HepG2 (cell line): ENCODE data around the gene MPG. TPM values are rescaled to one million over a fixed set of nuclear protein-coding genes. Genes with fewer than 3 reads are reported as not detected.
A peak's percentile ranks its signal among the peaks of the same experiment; 100 is the strongest.

Source experiments
- GPN1 ChIP-seq: sonication (generic); formaldehyde crosslinking; IDR thresholded peaks from 2 replicates; pipeline ENCODE4 v1.5.1; 2020; ENCODE audit warnings: missing genetic modification reagents, borderline replicate concordance
- HOXA3 ChIP-seq: sonication (generic); formaldehyde crosslinking; IDR thresholded peaks from 2 replicates; pipeline ENCODE4 v1.5.0; 2020; ENCODE audit warnings: missing genetic modification reagents
- MAZ ChIP-seq, 2 experiments: sonication (generic) in 1 of 2; formaldehyde crosslinking in 1 of 2; IDR thresholded peaks; 2 replicates each; pipeline versions ENCODE4 v1.5.0 to v1.6.1; 2012 to 2020; ENCODE audit warnings: low read depth in 2 of 2, mild to moderate bottlenecking in 2 of 2, borderline replicate concordance in 1 of 2, improper control_type of control experiment in 1 of 2, low read length in 1 of 2, missing genetic modification reagents in 1 of 2, moderate library complexity in 1 of 2
- NONO ChIP-seq, 2 experiments: fragments of 450-650 bp in 1 of 2; sonication (generic) in 1 of 2; formaldehyde crosslinking in 1 of 2; IDR thresholded peaks in 1 of 2; conservative IDR thresholded peaks in 1 of 2; 2 replicates each; pipeline versions ENCODE4 v1.6.1 to v1.8.0; 2017 to 2022; ENCODE audit warnings: mild to moderate bottlenecking in 1 of 2, missing genetic modification reagents in 1 of 2, moderate library complexity in 1 of 2
- PAF1 ChIP-seq: IDR thresholded peaks from 2 replicates; pipeline ENCODE4 v1.6.1; 2016; ENCODE audit warnings: missing genetic modification reagents, missing compliant biosample characterization
- PHF20 ChIP-seq: sonication (generic); formaldehyde crosslinking; IDR thresholded peaks from 2 replicates; pipeline ENCODE4 v1.5.0; 2020; ENCODE audit warnings: mild to moderate bottlenecking, missing genetic modification reagents
- PHF5A ChIP-seq: IDR thresholded peaks from one replicate; pipeline ENCODE4 v1.6.1; 2018; ENCODE audit warnings: low read depth, missing genetic modification reagents; ENCODE audit not compliant: unreplicated experiment
- RBM39 ChIP-seq: fragments of 200-400 bp; formaldehyde crosslinking; IDR thresholded peaks from one replicate; pipeline ENCODE4 v1.6.1; 2018; ENCODE audit warnings: antibody characterized with exemption, mild to moderate bottlenecking, low read depth, low read length; ENCODE audit not compliant: poor library complexity, severe bottlenecking
- RFX1 ChIP-seq: fragments of 450-650 bp; IDR thresholded peaks from 2 replicates; pipeline ENCODE4 v1.6.1; 2017
- SMAD3 ChIP-seq: sonication (generic); formaldehyde crosslinking; IDR thresholded peaks from 2 replicates; pipeline ENCODE4 v1.4.0; 2020; ENCODE audit warnings: missing genetic modification reagents
- SMARCE1 ChIP-seq: fragments of 450-650 bp; IDR thresholded peaks from 2 replicates; pipeline ENCODE4 v1.6.1; 2017; ENCODE audit warnings: borderline replicate concordance
- SMC3 ChIP-seq: IDR thresholded peaks from 2 replicates; pipeline ENCODE4 v1.6.1; 2011; ENCODE audit warnings: low read length, improper control_type of control experiment
- SP5 ChIP-seq: IDR thresholded peaks from 2 replicates; pipeline ENCODE4 v1.6.1; 2016; ENCODE audit warnings: low read depth, borderline replicate concordance
- SPEN ChIP-seq: sonication (generic); formaldehyde crosslinking; IDR thresholded peaks from 2 replicates; pipeline ENCODE4 v1.5.1; 2020; ENCODE audit warnings: low read depth, mild to moderate bottlenecking, missing genetic modification reagents
- SRSF4 ChIP-seq: fragments of 200-400 bp; formaldehyde crosslinking; IDR thresholded peaks from one replicate; pipeline ENCODE4 v1.6.1; 2018; ENCODE audit warnings: mild to moderate bottlenecking, low read depth, low read length, moderate library complexity; ENCODE audit not compliant: poor library complexity, severe bottlenecking
- SRSF9 ChIP-seq: fragments of 200-400 bp; formaldehyde crosslinking; IDR thresholded peaks from 2 replicates; pipeline ENCODE4 v1.6.1; 2018; ENCODE audit warnings: borderline replicate concordance, mild to moderate bottlenecking, low read depth, low read length; ENCODE audit not compliant: insufficient read depth, poor library complexity, severe bottlenecking
- ZNF501 ChIP-seq: sonication (generic); formaldehyde crosslinking; IDR thresholded peaks from 2 replicates; pipeline ENCODE4 v1.5.1; 2020; ENCODE audit warnings: mild to moderate bottlenecking, moderate library complexity, missing genetic modification reagents
- ZNF550 ChIP-seq: sonication (generic); formaldehyde crosslinking; IDR thresholded peaks from 2 replicates; pipeline ENCODE4 v1.4.0; 2020; ENCODE audit warnings: mild to moderate bottlenecking, missing genetic modification reagents, borderline replicate concordance
- polyA plus RNA-seq, 8 experiments: library from polyadenylated mRNA; depleted of rRNA in 3 of 8; stranded (reverse) in 7 of 8; unstranded in 1 of 8; fragments of >200 nt; fragmentation: Illumina TruSeq in 4 of 8; extraction: Trizol in 4 of 8; gene quantifications; 2 replicates each; pipeline versions ENCODE4 v1.2.1 to v1.2.3, GENCODE V29; 2011 to 2016; ENCODE audit warnings: low read depth in 4 of 8, missing spikeins in 1 of 8, mixed read lengths in 1 of 8; ENCODE audit not compliant: insufficient read depth in 1 of 8
- total RNA-seq, 5 experiments: library from RNA; depleted of rRNA; stranded (reverse); fragments of >200 nt; fragmentation: Illumina TruSeq; extraction: Trizol; gene quantifications; 2 replicates each; pipeline ENCODE4 v1.2.3, GENCODE V29; 2016; ENCODE audit warnings: low read depth in 1 of 5
- TF ChIP-seq, protein P1 (sequence below): IDR thresholded peaks from 2 replicates; pipeline ENCODE4 v1.6.1; 2016; ENCODE audit warnings: mild to moderate bottlenecking, missing biosample characterization, missing genetic modification reagents
- TF ChIP-seq, protein P2 (sequence below): sonication (generic); formaldehyde crosslinking; IDR thresholded peaks from 2 replicates; pipeline ENCODE4 v1.4.0; 2020; ENCODE audit warnings: mild to moderate bottlenecking, missing genetic modification reagents
- TF ChIP-seq, protein P3 (sequence below): IDR thresholded peaks from 2 replicates; pipeline ENCODE4 v1.6.1; 2018; ENCODE audit warnings: missing genetic modification reagents, mild to moderate bottlenecking, missing compliant biosample characterization
- TF ChIP-seq, protein P4 (sequence below): sonication (generic); formaldehyde crosslinking; IDR thresholded peaks from 2 replicates; pipeline ENCODE4 v1.8.1; 2023; ENCODE audit warnings: mild to moderate bottlenecking, moderate library complexity, missing genetic modification reagents
- TF ChIP-seq, protein P5 (sequence below): sonication (generic); formaldehyde crosslinking; IDR thresholded peaks from 2 replicates; pipeline ENCODE4 v1.8.0; 2022; ENCODE audit warnings: mild to moderate bottlenecking, missing genetic modification reagents

MPG gene
- total and polyA plus RNA-seq, 2 of the 13 experiments (the other 11 are each of a cell fraction or from before 2014, with no cell fraction given), result 59.1 to 62.5 TPM

DNA sequence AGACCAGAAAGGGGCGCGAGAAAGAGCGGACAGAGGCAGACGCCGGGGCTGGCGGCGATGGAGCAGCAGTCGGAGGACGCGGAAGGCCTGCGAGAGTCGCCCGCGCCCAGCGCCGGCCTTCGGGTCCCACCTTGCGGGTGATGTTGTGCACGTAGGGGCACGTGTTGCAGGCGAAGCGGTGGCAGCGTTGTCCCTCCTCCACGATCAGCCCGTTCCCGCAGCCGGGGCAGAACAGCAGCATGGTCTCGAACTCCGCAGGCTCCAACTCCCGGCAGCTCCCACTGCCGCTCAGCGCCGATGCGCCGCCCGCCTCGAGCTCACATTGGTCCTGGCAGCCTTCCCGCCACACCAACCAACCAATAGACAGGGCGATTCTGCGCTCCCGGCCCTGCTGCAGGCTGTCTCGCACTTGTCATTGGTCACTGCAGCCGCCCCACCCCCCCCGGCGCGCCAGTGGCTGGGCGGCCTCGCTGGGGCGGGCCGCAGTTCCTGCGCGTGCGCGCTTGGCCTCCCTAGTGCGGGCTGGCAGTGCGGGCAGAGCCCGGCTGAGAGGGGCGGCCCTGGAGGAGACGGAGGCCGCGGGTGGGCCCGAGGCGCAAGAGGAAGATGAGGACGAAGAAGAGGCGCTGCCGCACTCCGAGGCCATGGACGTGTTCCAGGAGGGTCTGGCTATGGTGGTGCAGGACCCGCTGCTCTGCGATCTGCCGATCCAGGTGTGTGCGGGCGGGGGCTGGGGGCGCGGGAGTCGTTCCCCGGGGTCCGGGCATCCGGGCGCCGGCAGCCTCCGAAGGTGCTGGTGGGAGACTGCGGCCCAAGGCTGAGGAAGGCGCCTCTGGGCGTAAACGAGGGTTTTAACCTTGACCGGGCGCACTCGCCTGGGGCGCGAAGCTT, 24.4 kb upstream of the MPG start, which contains the start of the genes POLR3K and SNRNP25 (continued):
- TF ChIP-seq SRSF9 (no peak), RBM39 (no peak), SMARCE1 (no peak), PHF5A (no peak), ZNF550 (CRISPR knock-in tag) (0 out of 2 replicates have a peak, but pooled peaks have one; percentile 21), PHF20 (CRISPR knock-in tag) (peak; percentile 71), SP5 (CRISPR knock-in tag) (peak; percentile 61), SMAD3 (no peak), HOXA3 (CRISPR knock-in tag) (peak; percentile 45; the same call in 1 of the 2 replicates), GPN1 (CRISPR knock-in tag) (no peak), SRSF4 (no peak), PAF1 (CRISPR knock-in tag) (no peak), NONO (IDR thresholded peaks at IDR 0.05) (no peak), NONO (CRISPR knock-in tag; conservative IDR thresholded peaks at IDR 0.05) (peak; percentile 78; the same call in 1 of the 2 replicates), RFX1 (no peak), SMC3 (no peak), SPEN (peak; percentile 29), ZNF501 (peak; percentile 86; the same call in 1 of the 2 replicates), MAZ (IDR thresholded peaks at IDR 0.05; ENCODE audit: borderline replicate concordance, low read depth, low read length) (0 out of 2 replicates have a peak, but pooled peaks have one; percentile 32), MAZ (CRISPR knock-in tag; IDR thresholded peaks at IDR 0.05; ENCODE audit: low read depth) (peak; percentile 88; the same call in 1 of the 2 replicates)
- TF ChIP-seq, protein P1, sequence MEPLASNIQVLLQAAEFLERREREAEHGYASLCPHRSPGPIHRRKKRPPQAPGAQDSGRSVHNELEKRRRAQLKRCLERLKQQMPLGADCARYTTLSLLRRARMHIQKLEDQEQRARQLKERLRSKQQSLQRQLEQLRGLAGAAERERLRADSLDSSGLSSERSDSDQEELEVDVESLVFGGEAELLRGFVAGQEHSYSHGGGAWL (CRISPR knock-in tag), result no peak; the same call in 1 of the 2 replicates
- TF ChIP-seq, protein P2, sequence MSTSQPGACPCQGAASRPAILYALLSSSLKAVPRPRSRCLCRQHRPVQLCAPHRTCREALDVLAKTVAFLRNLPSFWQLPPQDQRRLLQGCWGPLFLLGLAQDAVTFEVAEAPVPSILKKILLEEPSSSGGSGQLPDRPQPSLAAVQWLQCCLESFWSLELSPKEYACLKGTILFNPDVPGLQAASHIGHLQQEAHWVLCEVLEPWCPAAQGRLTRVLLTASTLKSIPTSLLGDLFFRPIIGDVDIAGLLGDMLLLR (CRISPR knock-in tag), result peak; percentile 60
- TF ChIP-seq, protein P3, sequence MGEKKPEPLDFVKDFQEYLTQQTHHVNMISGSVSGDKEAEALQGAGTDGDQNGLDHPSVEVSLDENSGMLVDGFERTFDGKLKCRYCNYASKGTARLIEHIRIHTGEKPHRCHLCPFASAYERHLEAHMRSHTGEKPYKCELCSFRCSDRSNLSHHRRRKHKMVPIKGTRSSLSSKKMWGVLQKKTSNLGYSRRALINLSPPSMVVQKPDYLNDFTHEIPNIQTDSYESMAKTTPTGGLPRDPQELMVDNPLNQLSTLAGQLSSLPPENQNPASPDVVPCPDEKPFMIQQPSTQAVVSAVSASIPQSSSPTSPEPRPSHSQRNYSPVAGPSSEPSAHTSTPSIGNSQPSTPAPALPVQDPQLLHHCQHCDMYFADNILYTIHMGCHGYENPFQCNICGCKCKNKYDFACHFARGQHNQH (CRISPR knock-in tag), result 0 out of 2 replicates have a peak, but pooled peaks have one; percentile 3
- TF ChIP-seq, protein P4, sequence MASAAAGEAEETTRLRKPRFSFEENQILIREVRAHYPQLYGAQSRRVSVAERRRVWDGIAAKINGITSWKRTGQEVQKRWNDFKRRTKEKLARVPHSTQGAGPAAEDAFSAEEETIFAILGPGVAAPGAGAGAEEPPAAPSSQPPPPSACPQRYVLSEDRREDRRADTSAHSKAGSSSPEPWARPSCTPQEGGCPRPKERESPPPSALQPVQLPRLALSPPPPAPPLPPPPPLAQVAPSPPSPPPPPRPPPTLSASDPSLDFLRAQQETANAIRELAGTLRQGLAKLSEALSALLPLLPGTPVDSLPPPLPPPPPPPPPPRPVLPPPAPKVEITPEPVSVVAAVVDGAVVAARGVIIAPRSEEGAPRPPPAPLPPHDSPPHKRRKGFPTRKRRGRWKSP, result peak; percentile 86
- TF ChIP-seq, protein P5, sequence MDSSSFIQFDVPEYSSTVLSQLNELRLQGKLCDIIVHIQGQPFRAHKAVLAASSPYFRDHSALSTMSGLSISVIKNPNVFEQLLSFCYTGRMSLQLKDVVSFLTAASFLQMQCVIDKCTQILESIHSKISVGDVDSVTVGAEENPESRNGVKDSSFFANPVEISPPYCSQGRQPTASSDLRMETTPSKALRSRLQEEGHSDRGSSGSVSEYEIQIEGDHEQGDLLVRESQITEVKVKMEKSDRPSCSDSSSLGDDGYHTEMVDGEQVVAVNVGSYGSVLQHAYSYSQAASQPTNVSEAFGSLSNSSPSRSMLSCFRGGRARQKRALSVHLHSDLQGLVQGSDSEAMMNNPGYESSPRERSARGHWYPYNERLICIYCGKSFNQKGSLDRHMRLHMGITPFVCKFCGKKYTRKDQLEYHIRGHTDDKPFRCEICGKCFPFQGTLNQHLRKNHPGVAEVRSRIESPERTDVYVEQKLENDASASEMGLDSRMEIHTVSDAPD (CRISPR knock-in tag), result no peak
